ENCODE measurements around the gene LAS1L. TPM values are rescaled to one million over a fixed set of nuclear protein-coding genes. Genes with fewer than 3 reads are reported as not detected.
A peak's percentile ranks its signal among the peaks of the same experiment; 100 is the strongest.

LAS1L gene
- total RNA-seq, 1 donor from 2014 or later: 45.9 TPM

DNA sequence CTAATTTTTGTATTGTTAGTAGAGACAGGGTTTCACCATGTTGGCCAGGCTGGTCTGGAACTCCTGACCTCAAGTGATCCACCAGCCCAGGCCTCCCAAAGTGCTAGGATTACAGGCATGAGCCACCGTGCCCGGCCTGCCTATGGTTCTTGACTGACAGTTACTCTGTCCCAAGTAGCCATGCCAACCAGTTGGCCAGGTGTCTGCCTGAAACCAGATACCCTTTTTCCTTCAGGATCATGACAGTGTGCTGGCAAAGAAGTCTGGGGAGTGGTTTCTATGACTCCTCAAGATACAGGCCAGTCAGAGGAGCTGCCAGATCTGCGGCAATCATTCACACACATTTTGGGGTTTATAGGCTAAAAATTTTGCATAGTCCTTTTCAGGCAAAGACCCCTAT, 1.7 kb upstream of the LAS1L start:
- no peaks in the 10 kb centered on the region for H3K27me3 ChIP-seq
- no peak overlapping the region for H3K9ac ChIP-seq
- peaks cover 23% of the 10 kb centered on the region for H3K79me2 ChIP-seq (ENCODE audit: low read depth)
- H2AFZ ChIP-seq (replicated peaks): no peak overlapping the region
- H4K20me1 ChIP-seq (ENCODE audit: low read depth): peaks cover 7% of the 10 kb centered on the region
- H3K4me1 ChIP-seq: no peaks in the 10 kb centered on the region
- H3K36me3 Mint-ChIP-seq: no peaks in the 10 kb centered on the region
- H3K4me1 Mint-ChIP-seq: peaks cover 3% of the 10 kb centered on the region
- no peak overlapping the region for H3K4me2 ChIP-seq
- H3K27ac ChIP-seq: no peak overlapping the region
- H3K36me3 ChIP-seq: no peaks in the 10 kb centered on the region
- no peaks in the 10 kb centered on the region for H3F3A ChIP-seq (ENCODE audit: low read depth)
- no peak overlapping the region for H3K27ac Mint-ChIP-seq
- no peak overlapping the region for H3K4me3 Mint-ChIP-seq
- H3K4me3 ChIP-seq: no peak overlapping the region
- peaks cover 8% of the 10 kb centered on the region for H3K27me3 Mint-ChIP-seq (ENCODE audit: insufficient read depth, low read depth)
- TF ChIP-seq, protein P1, sequence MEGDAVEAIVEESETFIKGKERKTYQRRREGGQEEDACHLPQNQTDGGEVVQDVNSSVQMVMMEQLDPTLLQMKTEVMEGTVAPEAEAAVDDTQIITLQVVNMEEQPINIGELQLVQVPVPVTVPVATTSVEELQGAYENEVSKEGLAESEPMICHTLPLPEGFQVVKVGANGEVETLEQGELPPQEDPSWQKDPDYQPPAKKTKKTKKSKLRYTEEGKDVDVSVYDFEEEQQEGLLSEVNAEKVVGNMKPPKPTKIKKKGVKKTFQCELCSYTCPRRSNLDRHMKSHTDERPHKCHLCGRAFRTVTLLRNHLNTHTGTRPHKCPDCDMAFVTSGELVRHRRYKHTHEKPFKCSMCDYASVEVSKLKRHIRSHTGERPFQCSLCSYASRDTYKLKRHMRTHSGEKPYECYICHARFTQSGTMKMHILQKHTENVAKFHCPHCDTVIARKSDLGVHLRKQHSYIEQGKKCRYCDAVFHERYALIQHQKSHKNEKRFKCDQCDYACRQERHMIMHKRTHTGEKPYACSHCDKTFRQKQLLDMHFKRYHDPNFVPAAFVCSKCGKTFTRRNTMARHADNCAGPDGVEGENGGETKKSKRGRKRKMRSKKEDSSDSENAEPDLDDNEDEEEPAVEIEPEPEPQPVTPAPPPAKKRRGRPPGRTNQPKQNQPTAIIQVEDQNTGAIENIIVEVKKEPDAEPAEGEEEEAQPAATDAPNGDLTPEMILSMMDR (IDR thresholded peaks at IDR 0.05): no peak
- no peak for TF ChIP-seq EZH2phosphoT487 (IDR thresholded peaks at IDR 0.05)
- TF ChIP-seq EZH2 (IDR thresholded peaks at IDR 0.05): no peak
- peaks cover 3% of the 10 kb centered on the region for H3K9me3 Mint-ChIP-seq
- no peak for DNase-seq (ENCODE audit: low spot score)
- H3K9me3 ChIP-seq (ENCODE audit: low read depth): no peaks in the 10 kb centered on the region

DNA sequence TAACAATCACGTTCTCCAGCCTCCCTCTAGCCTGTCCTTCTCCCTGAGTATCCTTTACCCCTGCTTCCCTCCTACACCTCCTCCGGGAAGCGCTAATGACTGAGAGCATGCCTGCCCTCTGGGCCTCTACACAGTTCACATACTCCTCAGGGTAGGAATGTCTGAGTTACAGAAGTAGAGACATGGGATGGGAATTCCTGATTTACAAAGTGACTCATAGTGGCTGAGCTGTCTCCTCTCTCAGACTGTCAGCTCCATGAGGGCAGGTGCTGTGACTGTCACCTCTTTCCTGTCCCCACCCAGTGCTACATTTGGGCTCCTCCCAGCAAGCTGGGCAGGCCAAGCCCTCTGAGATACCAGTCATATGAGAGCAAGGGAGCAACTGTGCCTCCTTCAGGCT, 2.6 kb downstream of the LAS1L start:
- no peak for TF ChIP-seq EZH2phosphoT487 (IDR thresholded peaks at IDR 0.05)
- TF ChIP-seq EZH2 (IDR thresholded peaks at IDR 0.05): no peak
- TF ChIP-seq, protein P1 (IDR thresholded peaks at IDR 0.05): no peak
- no peak overlapping the region for H3K4me2 ChIP-seq
- no peaks in the 10 kb centered on the region for H3K36me3 ChIP-seq
- no peak overlapping the region for H2AFZ ChIP-seq (replicated peaks)
- peaks cover 7% of the 10 kb centered on the region for H4K20me1 ChIP-seq (ENCODE audit: low read depth)
- H3F3A ChIP-seq (ENCODE audit: low read depth): peaks cover 8% of the 10 kb centered on the region
- H3K79me2 ChIP-seq (ENCODE audit: low read depth): peaks cover 23% of the 10 kb centered on the region
- Mint-ChIP-seq H3K4me1 (peaks cover 3% of the 10 kb centered on the region), H3K36me3 (no peaks in the 10 kb centered on the region), H3K27ac (no peak overlapping the region), H3K27me3 (ENCODE audit: insufficient read depth, low read depth) (peaks cover 8% of the 10 kb centered on the region), H3K4me3 (no peak overlapping the region), H3K9me3 (no peaks in the 10 kb centered on the region)
- H3K4me3 ChIP-seq: no peak overlapping the region
- H3K27ac ChIP-seq: no peak overlapping the region
- no peaks in the 10 kb centered on the region for H3K4me1 ChIP-seq
- no peaks in the 10 kb centered on the region for H3K27me3 ChIP-seq
- no peak for DNase-seq (ENCODE audit: low spot score)
- H3K9me3 ChIP-seq (ENCODE audit: low read depth): no peaks in the 10 kb centered on the region
- H3K9ac ChIP-seq: no peak overlapping the region

DNA sequence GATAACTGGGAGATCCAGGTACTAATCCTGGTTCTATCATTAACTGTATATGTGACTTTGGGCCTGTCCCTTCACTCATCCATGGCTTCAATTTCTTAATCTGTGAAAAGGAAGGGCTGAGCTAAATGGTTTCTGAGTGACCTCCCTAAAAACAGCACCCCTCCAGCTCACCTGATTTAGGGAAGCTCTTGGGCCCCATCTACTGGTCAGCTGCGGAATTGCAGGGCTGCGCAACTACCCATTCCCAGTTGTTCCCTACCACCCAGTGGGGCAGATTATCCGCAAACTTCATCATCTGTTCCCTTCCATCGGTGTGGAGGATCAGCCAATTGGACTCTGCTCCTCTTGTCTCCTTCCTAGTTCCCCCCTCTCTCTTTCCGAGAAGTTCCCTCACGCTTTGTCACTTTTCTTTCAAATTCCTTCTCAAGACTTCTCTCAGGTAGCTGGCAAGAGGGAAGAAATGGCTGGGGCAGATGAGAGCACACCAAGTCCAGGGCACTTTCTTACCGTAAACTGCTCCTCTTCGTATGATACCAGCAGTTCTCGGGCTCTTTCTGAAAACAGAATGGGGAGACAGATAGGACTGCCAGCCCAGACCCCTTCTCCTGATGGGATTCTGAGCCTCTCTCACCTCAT, 5.8 kb downstream of the LAS1L start:
- no peak overlapping the region for H3K4me2 ChIP-seq
- H3K27ac ChIP-seq: no peak overlapping the region

More for the DNA sequence above, 5.8 kb downstream of the LAS1L start:
- Histone ChIP-seq H3K79me2 (ENCODE audit: low read depth) (peaks cover 15% of the 10 kb centered on the region), H2AFZ (replicated peaks) (no peak overlapping the region), H3K4me3 (no peak overlapping the region), H3K9me3 (ENCODE audit: low read depth) (no peaks in the 10 kb centered on the region), H3K36me3 (no peaks in the 10 kb centered on the region), H3K9ac (no peak overlapping the region), H3K4me1 (no peaks in the 10 kb centered on the region), H3F3A (ENCODE audit: low read depth) (peaks cover 8% of the 10 kb centered on the region), H4K20me1 (ENCODE audit: low read depth) (peaks cover 4% of the 10 kb centered on the region), H3K27me3 (no peaks in the 10 kb centered on the region)
- no peaks in the 10 kb centered on the region for H3K36me3 Mint-ChIP-seq
- no peak overlapping the region for H3K27ac Mint-ChIP-seq
- H3K9me3 Mint-ChIP-seq: no peaks in the 10 kb centered on the region
- peaks cover 3% of the 10 kb centered on the region for H3K4me1 Mint-ChIP-seq
- H3K27me3 Mint-ChIP-seq (ENCODE audit: insufficient read depth, low read depth): peaks cover 7% of the 10 kb centered on the region
- DNase-seq (ENCODE audit: low spot score): peak; percentile 50
- no peak overlapping the region for H3K4me3 Mint-ChIP-seq
- TF ChIP-seq, protein P1 (IDR thresholded peaks at IDR 0.05): peak; percentile 90
- TF ChIP-seq EZH2 (IDR thresholded peaks at IDR 0.05) (no peak), EZH2phosphoT487 (IDR thresholded peaks at IDR 0.05) (no peak)

All from neural progenitor cell (in vitro differentiated cells).